SK-N-SH (cell line): ENCODE results near the gene RNFT2. TPM values are rescaled to one million over a fixed set of nuclear protein-coding genes. Genes with fewer than 3 reads are reported as not detected.

ENCODE experiments used
- CTCF ChIA-PET: fragments of 300-600, 350-600 bp; formaldehyde crosslinking; extraction: SDS; loops from one replicate; lab custom pipeline; 2021; lab: Yijun Ruan, JAX
- POLR2A ChIA-PET: fragments of 350-600 bp; sonication (Branson Sonifier 250); formaldehyde crosslinking; extraction: SDS; loops from one replicate; lab custom pipeline; 2020; ENCODE audit warnings: antibody characterized with exemption, inconsistent platforms; lab: Yijun Ruan, JAX
- DNase-seq: peaks from one replicate; pipeline ENCODE4 v3.0.0; 2012
- H2AFZ ChIP-seq: fragments of 200-600 bp; sonication (generic); 2 replicates; pipeline ENCODE4 v1.8.1; 2016; ENCODE audit warnings: antibody characterized with exemption, mild to moderate bottlenecking, low read depth
- H3F3A ChIP-seq: fragments of 200-600 bp; sonication (generic); replicated peaks from 2 replicates; pipeline ENCODE3; 2016; ENCODE audit warnings: antibody characterized with exemption, mild to moderate bottlenecking; ENCODE audit not compliant: insufficient read depth
- H3K27ac ChIP-seq, 2 experiments: fragments of 200-500 bp in 1 of 2; fragments of 200-600 bp in 1 of 2; sonication (Bioruptor generic) in 1 of 2; sonication (generic), shearing (Covaris generic) in 1 of 2; 2 replicates each; pipeline versions ENCODE4 v1.5.1 to v1.6.1; 2014 to 2016; ENCODE audit warnings: low read depth in 2 of 2, inconsistent platforms in 1 of 2, low read length in 1 of 2, mild to moderate bottlenecking in 1 of 2, mixed read lengths in 1 of 2
- H3K27me3 ChIP-seq: fragments of 200-600 bp; sonication (generic), shearing (Covaris generic); 2 replicates; pipeline ENCODE4 v1.6.1; 2016; ENCODE audit warnings: mixed run types; ENCODE audit not compliant: insufficient read depth
- H3K36me3 ChIP-seq, 2 experiments: fragments of 200-500 bp in 1 of 2; fragments of 200-600 bp in 1 of 2; sonication (Bioruptor generic) in 1 of 2; sonication (generic) in 1 of 2; replicated peaks in 1 of 2; 2 replicates each; pipeline versions ENCODE3 to v1.5.1; 2014 to 2016; ENCODE audit warnings: low read length in 1 of 2, mild to moderate bottlenecking in 1 of 2; ENCODE audit not compliant: insufficient read depth in 2 of 2, control insufficient read depth in 1 of 2
- H3K4me1 ChIP-seq, 2 experiments: fragments of 200-500 bp in 1 of 2; fragments of 200-600 bp in 1 of 2; sonication (Bioruptor generic) in 1 of 2; sonication (generic), shearing (Covaris generic) in 1 of 2; 2 replicates each; pipeline versions ENCODE4 v1.5.1 to v1.6.1; 2014 to 2016; ENCODE audit warnings: low read depth in 1 of 2, low read length in 1 of 2, mixed run types in 1 of 2; ENCODE audit not compliant: insufficient read depth in 2 of 2, control insufficient read depth in 1 of 2
- H3K4me2 ChIP-seq: fragments of 200-600 bp; sonication (generic), shearing (Covaris generic); 2 replicates; pipeline ENCODE4 v1.6.1; 2017; ENCODE audit warnings: mixed run types
- H3K4me3 ChIP-seq, 2 experiments: fragments of 200-500 bp in 1 of 2; fragments of 200-600 bp in 1 of 2; sonication (Bioruptor generic) in 1 of 2; sonication (generic), shearing (Covaris generic) in 1 of 2; 2 replicates each; pipeline versions ENCODE4 v1.5.1 to v1.8.1; 2014 to 2016; ENCODE audit warnings: low read depth in 2 of 2, inconsistent platforms in 1 of 2, low read length in 1 of 2, mild to moderate bottlenecking in 1 of 2, mixed read lengths in 1 of 2, moderate library complexity in 1 of 2
- H3K79me2 ChIP-seq: fragments of 200-600 bp; sonication (generic); 2 replicates; pipeline ENCODE4 v1.8.1; 2017; ENCODE audit warnings: mild to moderate bottlenecking; ENCODE audit not compliant: insufficient read depth
- H3K9ac ChIP-seq: fragments of 200-600 bp; sonication (generic); 2 replicates; pipeline ENCODE4 v1.6.1; 2017; ENCODE audit warnings: mixed run types
- H3K9me2 ChIP-seq: fragments of 200-600 bp; sonication (generic); 2 replicates; pipeline ENCODE4 v1.6.1; 2017; ENCODE audit warnings: mixed run types
- H3K9me3 ChIP-seq: fragments of 200-600 bp; sonication (generic); 2 replicates; pipeline ENCODE4 v1.6.1; 2017; ENCODE audit warnings: mixed run types, mild to moderate bottlenecking, moderate library complexity
- H4K20me1 ChIP-seq: fragments of 200-600 bp; sonication (generic); 2 replicates; pipeline ENCODE4 v1.6.1; 2017; ENCODE audit warnings: mild to moderate bottlenecking, mixed run types; ENCODE audit not compliant: insufficient read depth
- CHD2 ChIP-seq: fragments of 150-350 bp; IDR thresholded peaks from 2 replicates; pipeline ENCODE4 v1.6.1; 2018; ENCODE audit warnings: low read length; ENCODE audit not compliant: partially characterized antibody
- EP300 ChIP-seq, 2 experiments: IDR thresholded peaks; 2 replicates each; pipeline versions ENCODE4 v1.4.0 to v1.6.1; 2012; ENCODE audit warnings: borderline replicate concordance in 1 of 2, low read depth in 1 of 2, low read length in 1 of 2
- EZH2phosphoT487 ChIP-seq: fragments of 200-600 bp; sonication (generic); IDR thresholded peaks from 2 replicates; pipeline ENCODE4 v1.6.1; 2017; ENCODE audit warnings: low read depth, mixed run types, mild to moderate bottlenecking, antibody characterized with exemption, moderate library complexity, borderline replicate concordance
- FOSL2 ChIP-seq: IDR thresholded peaks from 2 replicates; pipeline ENCODE4 v1.4.0; 2012; ENCODE audit warnings: low read depth, mild to moderate bottlenecking, moderate library complexity, borderline replicate concordance
- GABPA ChIP-seq: IDR thresholded peaks from 2 replicates; pipeline ENCODE4 v1.4.0; 2012; ENCODE audit warnings: low read depth, mild to moderate bottlenecking
- GATA2 ChIP-seq: sonication (generic); formaldehyde crosslinking; IDR thresholded peaks from 2 replicates; pipeline ENCODE4 v1.5.0; 2020; ENCODE audit warnings: mild to moderate bottlenecking, missing genetic modification reagents
- JUND ChIP-seq: IDR thresholded peaks from 2 replicates; pipeline ENCODE4 v1.4.0; 2012
- MEF2A ChIP-seq: IDR thresholded peaks from 2 replicates; pipeline ENCODE4 v1.4.0; 2012; ENCODE audit warnings: low read depth, borderline replicate concordance
- MXI1 ChIP-seq: IDR thresholded peaks from 2 replicates; pipeline ENCODE4 v1.6.1; 2012; ENCODE audit warnings: mild to moderate bottlenecking, low read depth, low read length, improper control_type of control experiment
- NFIC ChIP-seq: IDR thresholded peaks from 2 replicates; pipeline ENCODE4 v1.4.0; 2012; ENCODE audit warnings: borderline replicate concordance
- PBX3 ChIP-seq: IDR thresholded peaks from 2 replicates; pipeline ENCODE4; 2012
- POLR2AphosphoS5 ChIP-seq: IDR thresholded peaks from 2 replicates; pipeline ENCODE4 v1.6.1; 2012; ENCODE audit warnings: low read depth, low read length
- RCOR1 ChIP-seq: fragments of 150-350 bp; IDR thresholded peaks from 2 replicates; pipeline ENCODE4 v1.6.1; 2017; ENCODE audit warnings: antibody characterized with exemption, low read length
- RFX5 ChIP-seq: IDR thresholded peaks from 2 replicates; pipeline ENCODE4 v1.6.1; 2012; ENCODE audit warnings: mild to moderate bottlenecking, improper control_type of control experiment, low read length
- RXRA ChIP-seq: IDR thresholded peaks from 2 replicates; pipeline ENCODE4 v1.4.0; 2012; ENCODE audit warnings: low read depth, mild to moderate bottlenecking, borderline replicate concordance
- SIN3A ChIP-seq: IDR thresholded peaks from 2 replicates; pipeline ENCODE4 v1.6.1; 2012; ENCODE audit warnings: low read depth, mild to moderate bottlenecking, low read length, moderate library complexity, borderline replicate concordance
- TCF12 ChIP-seq: IDR thresholded peaks from 2 replicates; pipeline ENCODE4 v1.4.0; 2012
- YY1 ChIP-seq: IDR thresholded peaks from 2 replicates; pipeline ENCODE4 v1.4.0; 2012; ENCODE audit warnings: low read depth, mild to moderate bottlenecking
- WGBS: methylation state at CpG from one replicate; pipeline ENCODE4 v1.1.6; 2017; ENCODE audit warnings: low lambda C conversion rate; 5-methylcytosine and 5-hydroxymethylcytosine counted together
- polyA plus RNA-seq, 3 experiments: library from polyadenylated mRNA; depleted of rRNA; stranded (reverse); fragments of >200 nt; gene quantifications; 2 replicates each; pipeline ENCODE4 v1.2.3, GENCODE V29; 2012
- TF ChIP-seq, protein P1 (sequence below): fragments of 150-350 bp; IDR thresholded peaks from 2 replicates; pipeline ENCODE4 v1.6.1; 2017; ENCODE audit warnings: antibody characterized with exemption, low read length, low read depth, borderline replicate concordance
- TF ChIP-seq, protein P2 (sequence below): fragments of 150-350 bp; IDR thresholded peaks from 2 replicates; pipeline ENCODE4 v1.6.1; 2016; ENCODE audit warnings: mild to moderate bottlenecking, low read depth, low read length

Gene RNFT2
- polyA plus RNA-seq, 1 of the 3 experiments (the other 2 are of a cell fraction), result 3.8 TPM

DNA sequence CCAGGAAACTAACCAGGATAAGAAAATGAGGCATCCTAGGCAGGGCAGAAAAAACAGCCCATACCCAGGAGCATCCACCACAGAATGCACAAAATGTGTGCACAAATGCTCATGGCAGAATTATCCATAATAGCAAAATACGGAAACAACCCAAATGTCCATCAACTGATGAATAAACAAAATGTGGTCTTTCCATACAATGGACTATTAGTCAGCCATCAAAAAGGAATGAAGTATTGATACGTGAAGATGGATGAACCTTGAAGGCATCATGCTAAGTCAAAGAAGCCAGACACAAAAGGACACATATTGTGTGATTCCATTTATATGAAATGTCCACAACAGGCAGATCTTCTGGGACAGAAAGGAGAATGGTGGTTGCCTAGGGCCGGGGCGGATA, 124.1 kb downstream of the RNFT2 start:
- Histone ChIP-seq H3K79me2 (no peaks in the 10 kb centered on the region), H3K27me3 (no peaks in the 10 kb centered on the region; the same call in 1 of the 2 replicates), H3F3A (peaks cover 7% of the 10 kb centered on the region), H3K9me2 (no peaks in the 10 kb centered on the region), H3K27ac (no peak overlapping the region), H3K9ac (no peak overlapping the region), H3K4me1 (peaks cover 0 to 13% of the 10 kb centered on the region in 2 experiments; a peak in 1 of 4 replicates), H3K4me3 (no peak overlapping the region), H4K20me1 (no peaks in the 10 kb centered on the region), H3K36me3 (no peaks in the 10 kb centered on the region), H2AFZ (no peak overlapping the region), H3K9me3 (no peaks in the 10 kb centered on the region), H3K4me2 (no peak overlapping the region)
- CTCF ChIA-PET, result interaction anchor here (1.8 to 2.6 kb wide), 3 partner anchors 10 to 15 kb away, joined by 6 to 19 read pairs (median 16); no protein-coding TSS in a partner anchor
- no peak for DNase-seq
- 88% methylated on average over 4 of the region's 4 CpGs for WGBS
- POLR2A ChIA-PET, result no interaction called here
- TF ChIP-seq, protein P1, sequence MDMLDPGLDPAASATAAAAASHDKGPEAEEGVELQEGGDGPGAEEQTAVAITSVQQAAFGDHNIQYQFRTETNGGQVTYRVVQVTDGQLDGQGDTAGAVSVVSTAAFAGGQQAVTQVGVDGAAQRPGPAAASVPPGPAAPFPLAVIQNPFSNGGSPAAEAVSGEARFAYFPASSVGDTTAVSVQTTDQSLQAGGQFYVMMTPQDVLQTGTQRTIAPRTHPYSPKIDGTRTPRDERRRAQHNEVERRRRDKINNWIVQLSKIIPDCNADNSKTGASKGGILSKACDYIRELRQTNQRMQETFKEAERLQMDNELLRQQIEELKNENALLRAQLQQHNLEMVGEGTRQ, result no peak
- TF ChIP-seq RFX5 (no peak), SIN3A (no peak), YY1 (no peak), PBX3 (no peak), FOSL2 (no peak), TCF12 (no peak), GABPA (no peak), RXRA (no peak), MXI1 (no peak), JUND (no peak), MEF2A (no peak), CHD2 (no peak), GATA2 (no peak), RCOR1 (no peak), EP300 (IDR thresholded peaks at IDR 0.05; ENCODE audit: borderline replicate concordance in 1 of 2, low read depth in 1 of 2, low read length in 1 of 2) (no peak), EZH2phosphoT487 (no peak), NFIC (no peak), POLR2AphosphoS5 (no peak)
- TF ChIP-seq, protein P2, sequence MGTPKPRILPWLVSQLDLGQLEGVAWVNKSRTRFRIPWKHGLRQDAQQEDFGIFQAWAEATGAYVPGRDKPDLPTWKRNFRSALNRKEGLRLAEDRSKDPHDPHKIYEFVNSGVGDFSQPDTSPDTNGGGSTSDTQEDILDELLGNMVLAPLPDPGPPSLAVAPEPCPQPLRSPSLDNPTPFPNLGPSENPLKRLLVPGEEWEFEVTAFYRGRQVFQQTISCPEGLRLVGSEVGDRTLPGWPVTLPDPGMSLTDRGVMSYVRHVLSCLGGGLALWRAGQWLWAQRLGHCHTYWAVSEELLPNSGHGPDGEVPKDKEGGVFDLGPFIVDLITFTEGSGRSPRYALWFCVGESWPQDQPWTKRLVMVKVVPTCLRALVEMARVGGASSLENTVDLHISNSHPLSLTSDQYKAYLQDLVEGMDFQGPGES, result no peak
